ENCODE results near the gene CLEC20A. TPM values are rescaled to one million over a fixed set of nuclear protein-coding genes. Genes with fewer than 3 reads are reported as not detected.

Gene CLEC20A
- total RNA-seq, 1 experiment from 2014 or later = not detected

Small RNAs within 50 kb of the gene (small RNA-seq; reads per million reads assigned to genes)
- gene RF00017 = not detected

Other genes with a start within 250 kb of the CLEC20A start
- gene TEX35, start 16.1 kb upstream of the CLEC20A start, total RNA-seq (2014; rRNA removed; shearing (Covaris generic); ENCODE audit: low replicate concordance) = 0.18 and 0.26 TPM in 2 replicates
- 151 and 238 TPM in 2 replicates for gene RALGPS2, start 228.3 kb upstream of the CLEC20A start, total RNA-seq (2014; rRNA removed; shearing (Covaris generic); ENCODE audit: low replicate concordance)